DND-41 (cell line): Measurements from ENCODE around the gene COL15A1.

ENCODE experiments used
- ATAC-seq: fragments of 200-7000 bp; cut with Tn5 transposase; 3 replicates; pipeline ENCODE4 v1.9.1; 2021; ENCODE audit warnings: low read depth; ENCODE audit not compliant: insufficient read depth
- DNase-seq: peaks from one replicate; pipeline ENCODE4 v3.0.0-alpha.2; 2020
- H2AFZ ChIP-seq: 2 replicates; pipeline ENCODE4 v1.6.0; 2012; ENCODE audit warnings: low read depth, low read length
- H3K27ac ChIP-seq: 2 replicates; pipeline ENCODE4 v1.5.1; 2012; ENCODE audit warnings: low read length, inconsistent platforms
- H3K27me3 ChIP-seq: fragments of 200-600 bp; sonication (generic); 2 replicates; pipeline ENCODE4 v1.6.0; 2012; ENCODE audit warnings: low read length, mild to moderate bottlenecking, inconsistent platforms; ENCODE audit not compliant: insufficient read depth, poor library complexity
- H3K36me3 ChIP-seq: 2 replicates; pipeline ENCODE4 v1.5.1; 2012; ENCODE audit warnings: low read length, inconsistent platforms; ENCODE audit not compliant: insufficient read depth
- H3K4me1 ChIP-seq: 2 replicates; pipeline ENCODE4 v1.5.1; 2012; ENCODE audit warnings: mild to moderate bottlenecking, low read length; ENCODE audit not compliant: insufficient read depth
- H3K4me2 ChIP-seq: 2 replicates; pipeline ENCODE4 v1.6.0; 2012; ENCODE audit warnings: mild to moderate bottlenecking, moderate library complexity, low read length, inconsistent platforms; ENCODE audit not compliant: insufficient read depth
- H3K4me3 ChIP-seq, 2 experiments: fragments of 200-600 bp in 1 of 2; shearing (Covaris generic) in 1 of 2; 2 replicates each; pipeline ENCODE4 v1.5.1; 2012 to 2016; ENCODE audit warnings: inconsistent platforms in 2 of 2, low read length in 2 of 2, mild to moderate bottlenecking in 2 of 2, low read depth in 1 of 2, moderate library complexity in 1 of 2
- H3K79me2 ChIP-seq: 2 replicates; pipeline ENCODE4 v1.6.0; 2012; ENCODE audit warnings: low read length, inconsistent platforms; ENCODE audit not compliant: insufficient read depth
- H3K9ac ChIP-seq: 2 replicates; pipeline ENCODE4 v1.6.0; 2012; ENCODE audit warnings: low read depth, mild to moderate bottlenecking, inconsistent platforms, low read length, moderate library complexity
- H3K9me3 ChIP-seq: 2 replicates; pipeline ENCODE4 v1.5.1; 2012; ENCODE audit warnings: low read length, moderate library complexity, mild to moderate bottlenecking, inconsistent platforms; ENCODE audit not compliant: insufficient read depth, severe bottlenecking
- H4K20me1 ChIP-seq: 2 replicates; pipeline ENCODE4 v1.6.0; 2012; ENCODE audit warnings: low read length; ENCODE audit not compliant: insufficient read depth
- CTCF ChIP-seq: IDR thresholded peaks from 2 replicates; pipeline ENCODE4 v1.5.1; 2012; ENCODE audit warnings: borderline replicate concordance, low read length, moderate library complexity, mild to moderate bottlenecking; ENCODE audit not compliant: poor library complexity, severe bottlenecking; ENCODE audit errors: extremely low read depth
- EZH2 ChIP-seq: IDR thresholded peaks from 3 replicates; pipeline ENCODE4 v1.6.1; 2012; ENCODE audit warnings: borderline replicate concordance, low read depth, mild to moderate bottlenecking, moderate library complexity, low read length, inconsistent platforms; ENCODE audit not compliant: severe bottlenecking

The COL15A1 gene

GRCh38 chr9:99020786-99021436 lies 77.2 kb downstream of the COL15A1 start:
- Histone ChIP-seq H3K4me2 (no peak overlapping the region), H3K4me3 (no peak overlapping the region), H3K9me3 (no peaks in the 10 kb centered on the region), H4K20me1 (no peaks in the 10 kb centered on the region), H3K9ac (no peak overlapping the region), H3K27ac (no peak overlapping the region), H3K36me3 (no peaks in the 10 kb centered on the region), H3K27me3 (no peaks in the 10 kb centered on the region), H3K79me2 (no peaks in the 10 kb centered on the region), H3K4me1 (no peaks in the 10 kb centered on the region), H2AFZ (no peak overlapping the region)
- DNase-seq (no peak), ATAC-seq (no peak)
- TF ChIP-seq EZH2: no peak
- TF ChIP-seq CTCF: no peak

GRCh38 chr9:99021512-99021911 lies 77.8 kb downstream of the COL15A1 start:
- no peak for ATAC-seq

GRCh38 chr9:99023231-99023630 lies 79.5 kb downstream of the COL15A1 start:
- Histone ChIP-seq H3K4me3 (no peak overlapping the region), H2AFZ (no peak overlapping the region), H3K27ac (no peak overlapping the region), H3K9ac (no peak overlapping the region), H3K4me2 (no peak overlapping the region), H3K36me3 (no peaks in the 10 kb centered on the region), H3K9me3 (no peaks in the 10 kb centered on the region), H3K4me1 (no peaks in the 10 kb centered on the region), H4K20me1 (no peaks in the 10 kb centered on the region), H3K27me3 (no peaks in the 10 kb centered on the region), H3K79me2 (no peaks in the 10 kb centered on the region)
- DNase-seq (no peak), ATAC-seq (no peak)
- TF ChIP-seq EZH2: no peak
- TF ChIP-seq CTCF: no peak

More at GRCh38 chr9:99021512-99021911, 77.8 kb downstream of the COL15A1 start:
- H3K4me3 ChIP-seq: no peak overlapping the region
- no peak for TF ChIP-seq EZH2
- no peak for TF ChIP-seq CTCF
- H3K9ac ChIP-seq: no peak overlapping the region
- no peaks in the 10 kb centered on the region for H3K9me3 ChIP-seq
- no peaks in the 10 kb centered on the region for H3K36me3 ChIP-seq
- H3K4me1 ChIP-seq: no peaks in the 10 kb centered on the region
- no peak for DNase-seq
- H3K27ac ChIP-seq: no peak overlapping the region
- H3K27me3 ChIP-seq: no peaks in the 10 kb centered on the region
- H3K79me2 ChIP-seq: no peaks in the 10 kb centered on the region
- H2AFZ ChIP-seq: no peak overlapping the region
- H4K20me1 ChIP-seq: no peaks in the 10 kb centered on the region
- H3K4me2 ChIP-seq: no peak overlapping the region
